SIG-M5 treated with dmso at 0.1 percent for 504 hours (cell line): Measurements from ENCODE around the gene HAVCR2.

Experiments
- DNase-seq: peaks from one replicate; lab custom pipeline; 2025; ENCODE audit not compliant: unreplicated experiment; lab: John Stamatoyannopoulos, UW

HAVCR2 gene

DNA sequence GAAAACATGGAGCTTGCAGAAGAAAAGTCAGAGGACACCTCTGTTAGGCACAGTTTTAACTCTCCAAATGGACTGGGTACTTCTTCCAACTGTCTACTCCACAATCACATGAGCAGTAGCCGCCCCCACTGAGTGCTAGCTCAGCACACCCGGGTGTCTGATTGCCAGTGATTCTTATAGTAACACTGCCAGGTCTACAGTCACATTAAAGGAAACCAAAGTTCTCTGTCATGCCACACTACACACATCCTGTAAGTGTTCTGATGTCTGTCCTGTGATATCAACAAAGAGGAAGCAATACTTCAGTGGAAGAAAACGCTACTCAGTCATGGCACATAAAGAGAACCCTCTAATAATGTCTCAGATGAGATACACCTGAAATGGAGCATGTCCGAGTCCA lies at the start of gene HAVCR2:
HAVCR2 (minus strand) TSS at position 69 of the 400 bp plus-strand sequence; CDS start at position 8, 61 bp downstream.
- peak; percentile 28 for DNase-seq

GRCh38 chr5:157157293-157157891 lies 48.5 kb upstream of the HAVCR2 start:
- DNase-seq, result no peak

GRCh38 chr5:157155297-157155696 lies 46.5 kb upstream of the HAVCR2 start:
- no peak for DNase-seq

- DNase-seq, result no peak
Observed at GRCh38 chr5:157150995-157151394, 42.2 kb upstream of the HAVCR2 start.

DNA sequence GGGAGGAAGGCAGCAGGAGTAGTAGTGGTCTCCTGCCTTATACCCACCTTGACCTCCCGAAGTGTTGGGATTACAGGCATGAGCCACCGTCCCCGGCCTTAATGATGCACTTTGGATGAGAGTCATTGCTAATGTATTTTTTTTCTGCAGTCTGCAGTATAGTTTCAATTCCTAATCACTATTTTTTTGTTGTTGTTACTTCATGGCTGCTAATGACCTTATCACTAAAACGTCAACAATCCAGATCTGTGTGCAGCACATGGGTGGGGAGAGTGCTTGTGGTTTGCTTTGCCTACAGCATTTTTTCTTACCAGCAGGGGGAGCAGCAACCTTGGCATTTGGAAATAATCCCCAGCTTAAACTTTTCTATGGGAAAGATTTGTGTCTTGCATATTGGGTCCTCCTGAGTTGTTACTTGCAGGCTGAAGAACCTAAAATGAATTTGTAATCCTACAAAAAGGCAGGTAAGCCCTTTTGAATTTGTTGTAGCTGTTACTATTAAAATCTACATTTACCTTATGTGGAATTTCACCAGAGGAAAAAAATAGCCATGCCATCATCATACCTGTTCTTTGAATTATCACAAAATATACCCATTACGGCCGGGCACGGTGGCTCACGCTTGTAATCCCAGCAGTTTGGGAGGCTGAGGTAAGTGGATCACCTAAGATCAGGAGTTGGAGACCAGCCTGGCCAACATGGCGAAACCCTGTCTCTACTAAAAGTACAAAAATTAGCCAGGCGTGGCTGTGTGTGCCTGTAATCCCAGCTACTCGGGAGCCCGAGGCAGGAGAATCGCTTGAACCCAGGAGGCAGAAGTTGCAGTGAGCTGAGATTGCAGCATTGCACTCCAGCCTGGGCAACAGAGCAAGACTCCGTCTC lies 40.1 kb upstream of the HAVCR2 start:
- peak; percentile 73 for DNase-seq

DNA sequence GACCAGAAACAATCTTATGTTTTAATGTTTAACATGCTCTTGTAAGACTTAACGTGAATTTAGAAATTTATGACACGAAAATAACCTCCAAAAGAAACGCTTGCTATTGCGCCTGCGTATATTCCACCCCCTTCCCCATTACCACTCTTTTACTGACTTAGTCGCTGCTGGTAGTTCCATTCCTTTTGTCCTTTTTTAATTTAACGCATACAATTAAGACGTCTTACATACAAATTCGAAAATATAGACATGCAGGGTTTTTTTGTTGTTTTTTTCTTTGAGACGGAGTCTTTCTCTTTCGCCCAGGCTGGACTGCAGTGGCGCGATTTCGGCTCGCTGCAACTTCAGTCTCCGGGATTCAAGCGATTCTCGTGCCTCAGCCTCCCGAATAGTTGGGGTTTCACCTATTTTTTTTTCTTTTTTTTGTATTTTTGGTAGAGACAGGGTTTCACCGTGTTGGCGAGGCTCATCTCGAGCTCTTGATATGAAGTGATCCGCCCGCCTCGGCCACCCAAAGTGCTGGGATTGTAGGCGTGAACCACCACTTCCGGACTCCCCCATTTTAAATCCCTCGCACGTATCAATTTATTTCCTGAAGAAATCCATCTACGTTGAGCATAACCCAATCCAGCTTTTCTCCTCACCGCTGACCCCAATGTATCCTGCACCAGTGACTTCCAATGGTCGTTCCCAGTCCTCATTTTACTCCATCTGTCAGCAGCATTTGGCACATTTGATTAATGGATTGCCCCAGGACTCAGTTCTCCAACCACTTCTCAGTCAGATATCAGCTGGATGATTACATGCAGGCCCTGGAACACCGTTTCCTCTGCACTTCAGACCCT lies 34.5 kb upstream of the HAVCR2 start:
- DNase-seq, result peak; percentile 87

- peak; percentile 99 for DNase-seq
Observed at GRCh38 chr5:157142317-157143126, 33.7 kb upstream of the HAVCR2 start, which contains the start of gene MED7. MED7 (minus strand) TSS chr5:157142865; CDS start chr5:157139431, 3,434 bp downstream.

DNA sequence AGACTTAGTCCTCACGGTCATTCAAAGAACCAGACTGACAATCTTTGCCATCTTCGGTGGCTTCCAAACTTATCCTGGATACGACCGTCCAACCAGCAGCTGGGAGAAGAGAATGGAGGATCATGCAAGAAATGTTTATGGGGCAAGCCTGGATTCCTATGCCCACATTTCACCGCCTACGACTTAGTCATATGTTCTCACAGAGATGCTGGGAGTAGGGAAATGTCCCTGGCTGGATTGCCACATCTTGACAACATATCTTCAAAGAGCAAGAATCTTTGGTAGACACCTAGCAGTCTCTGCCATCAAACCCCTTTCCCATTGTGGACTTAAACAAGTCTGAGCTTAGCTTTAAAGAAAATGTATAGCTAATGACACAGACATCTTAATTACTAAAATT lies 28.8 kb upstream of the HAVCR2 start:
- no peak for DNase-seq

- no peak for DNase-seq
Observed at GRCh38 chr5:157132281-157132612, 23.4 kb upstream of the HAVCR2 start.

DNA sequence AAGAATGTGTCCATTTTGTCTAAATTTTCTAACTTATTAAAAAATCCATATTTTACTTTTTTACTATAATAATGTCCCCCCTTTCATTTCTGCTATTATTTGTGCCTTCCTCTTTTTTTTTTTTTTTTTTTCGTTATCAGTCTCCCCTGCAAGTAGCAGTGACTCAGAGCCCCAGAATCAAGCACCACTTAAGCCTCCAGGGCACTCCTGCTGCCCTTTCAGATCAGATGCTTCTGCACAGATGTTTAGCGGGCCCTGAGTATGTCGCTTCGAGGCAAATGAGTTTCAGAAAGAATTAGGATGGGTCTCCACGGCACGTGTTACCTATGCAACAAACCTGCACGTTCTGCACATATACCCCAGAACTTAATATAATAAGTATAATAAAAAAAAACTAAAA lies 22.1 kb upstream of the HAVCR2 start:
- peak; percentile 18 for DNase-seq

DNA sequence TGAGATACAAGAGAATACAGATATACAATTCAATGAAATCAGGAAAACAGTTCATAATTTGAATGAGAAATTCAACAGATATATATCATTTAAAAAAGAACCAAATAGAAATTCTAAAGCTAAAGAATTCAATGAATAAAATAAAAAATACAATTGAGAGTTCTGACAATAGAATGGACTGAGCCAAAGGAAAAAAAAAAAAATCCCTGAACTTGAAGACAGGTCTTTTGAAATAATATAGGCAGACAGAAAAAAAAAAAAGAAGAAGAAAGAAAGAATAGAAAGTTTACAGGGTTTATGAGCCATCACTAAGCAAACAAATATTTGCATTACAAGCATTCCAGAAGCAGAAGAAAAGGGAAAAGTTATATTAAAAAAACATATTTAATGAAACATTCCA lies 12.9 kb upstream of the HAVCR2 start:
- no peak for DNase-seq

DNA sequence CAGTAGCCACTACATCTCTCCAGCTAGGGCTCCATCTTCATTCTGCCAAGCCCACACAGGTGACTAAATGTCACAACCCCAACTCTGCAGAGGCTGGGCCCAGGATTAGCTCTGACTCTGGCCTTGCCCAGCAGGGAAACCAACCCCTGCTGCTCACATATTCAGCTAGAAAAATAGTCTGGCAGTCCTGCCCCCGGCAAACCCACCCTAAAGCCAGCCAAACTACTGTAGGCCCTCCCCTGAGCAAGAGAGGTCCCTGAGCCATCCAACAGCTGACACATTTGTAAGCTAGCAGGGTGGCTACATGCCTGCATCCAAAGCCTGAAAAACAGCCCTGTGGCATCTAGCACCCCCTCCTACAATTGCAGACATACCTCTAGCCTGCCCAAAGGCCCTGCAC lies 11.3 kb upstream of the HAVCR2 start:
- no peak for DNase-seq

GRCh38 chr5:157116483-157116954 lies 7.7 kb upstream of the HAVCR2 start:
- no peak for DNase-seq

DNA sequence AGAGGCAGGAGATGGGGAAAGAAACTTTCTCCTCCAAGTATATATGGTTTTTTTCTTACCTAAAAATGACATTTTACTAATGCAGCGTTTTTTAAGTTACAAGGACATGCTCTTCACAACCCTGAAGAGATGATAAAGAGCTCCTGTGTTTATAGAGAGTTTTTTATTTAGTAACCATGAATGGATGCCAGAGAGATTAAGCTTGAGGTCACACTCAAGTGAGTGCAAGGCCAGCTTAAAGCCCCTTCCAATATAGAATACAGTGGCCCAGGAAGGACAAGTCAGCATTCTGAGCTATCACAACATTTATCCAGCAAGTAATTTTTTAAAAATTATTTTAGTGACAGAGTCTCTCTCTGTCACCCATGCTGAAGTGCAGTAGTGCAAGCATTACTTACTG lies 6.7 kb upstream of the HAVCR2 start:
- DNase-seq, result no peak

DNA sequence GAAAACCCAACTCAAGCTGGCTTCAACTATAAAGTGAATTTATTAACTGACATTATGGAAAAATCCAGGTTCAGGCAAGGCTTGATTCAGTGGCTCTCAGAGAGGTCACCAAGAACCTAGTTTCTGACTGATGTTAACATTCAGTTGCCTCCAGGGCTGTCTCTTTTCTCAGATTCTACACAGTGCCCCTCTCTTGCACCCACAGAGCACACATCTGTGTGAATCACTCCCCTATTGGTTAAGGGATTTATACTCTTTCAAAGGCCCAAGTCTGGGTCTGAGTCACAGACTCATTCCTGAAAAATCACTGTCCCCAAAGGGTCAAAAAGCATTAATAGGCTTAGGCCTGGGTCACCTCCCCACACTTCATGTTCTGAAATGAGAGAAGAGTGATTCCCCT lies 6.2 kb upstream of the HAVCR2 start:
- no peak for DNase-seq

DNA sequence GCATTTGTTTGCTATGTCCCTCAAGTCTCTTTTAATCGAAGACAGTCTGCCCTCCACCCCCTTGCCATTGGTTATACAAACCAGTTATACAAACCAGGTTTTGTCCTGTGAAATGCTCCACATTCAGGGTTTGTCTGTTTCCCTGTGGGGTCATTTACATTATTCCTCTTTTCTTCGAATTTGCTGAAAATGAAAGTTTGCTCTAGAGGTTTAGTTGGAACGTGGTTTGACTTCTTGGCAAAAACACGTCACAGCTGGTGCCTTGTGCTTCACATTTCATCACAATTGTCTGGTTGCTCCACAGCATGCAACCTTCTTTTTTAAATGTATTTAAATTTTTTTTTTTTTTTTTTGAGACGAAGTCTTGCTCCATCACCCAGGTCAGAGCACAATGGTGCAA lies 4.2 kb upstream of the HAVCR2 start:
- DNase-seq, result peak; percentile 72

- peak; percentile 38 for DNase-seq
Observed at GRCh38 chr5:157109744-157110143, 900 bp upstream of the HAVCR2 start.

- DNase-seq, result no peak
Observed at GRCh38 chr5:157107508-157107907, 1.3 kb downstream of the HAVCR2 start.

DNA sequence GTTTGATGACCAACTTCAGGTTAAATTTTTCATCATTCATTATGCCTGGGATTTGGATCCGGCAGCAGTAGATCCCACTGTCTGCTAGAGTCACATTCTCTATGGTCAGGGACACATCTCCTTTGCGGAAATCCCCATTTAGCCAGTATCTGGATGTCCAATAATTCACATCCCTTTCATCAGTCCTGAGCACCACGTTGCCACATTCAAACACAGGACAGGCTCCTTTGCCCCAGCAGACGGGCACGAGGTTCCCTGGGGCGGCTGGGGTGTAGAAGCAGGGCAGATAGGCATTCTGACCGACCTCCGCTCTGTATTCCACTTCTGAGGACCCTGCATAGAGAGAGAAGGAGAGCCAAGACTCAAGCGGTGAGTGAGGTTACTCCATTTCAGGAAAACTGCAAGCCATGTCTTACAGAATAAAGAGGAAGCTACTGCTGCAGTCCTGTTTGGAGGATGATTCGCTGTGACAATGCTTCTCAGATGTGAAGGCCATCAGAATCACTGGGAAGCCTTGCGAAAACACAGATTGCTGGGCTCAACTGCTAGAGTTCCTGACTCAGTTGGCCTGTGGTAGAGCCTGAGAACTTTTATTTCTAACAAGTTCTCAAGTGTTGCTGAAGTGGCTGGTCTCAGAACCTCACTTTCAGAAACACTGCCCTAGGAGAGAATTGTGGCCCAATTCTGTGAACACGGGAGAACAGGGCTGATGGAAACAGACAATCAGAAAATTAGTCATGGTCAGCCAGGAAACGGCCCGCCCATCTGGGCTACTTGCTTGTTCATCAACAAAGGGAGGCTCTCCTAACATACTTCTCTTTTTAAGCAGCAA lies 2.0 kb downstream of the HAVCR2 start:
- peak; percentile 35 for DNase-seq
